Activated CD4-positive, alpha-beta T cell treated with anti-CD3 and anti-CD28 coated beads, Interleukin-2, amount 10 ng/mL, durations not matched to agents 24 days and 14 days (primary cell): Measurements from ENCODE around the gene MGST2. TPM values are rescaled to one million over a fixed set of nuclear protein-coding genes. Genes with fewer than 3 reads are reported as not detected.
"Not testable (repeated sequence)": the region's sequence is repeated elsewhere in the genome, so short reads cannot be mapped to it uniquely, and the experiment has no call there.

ENCODE experiments used
- DNase-seq: peaks from one replicate; pipeline ENCODE4 v3.0.0; 2022
- H3K27ac Mint-ChIP-seq: one replicate; pipeline ENCODE4 v1.8.0; 2022; ENCODE audit warnings: mild to moderate bottlenecking, mixed read lengths
- H3K27me3 Mint-ChIP-seq: one replicate; pipeline ENCODE4 v1.8.0; 2022; ENCODE audit warnings: mixed read lengths
- H3K36me3 Mint-ChIP-seq: one replicate; pipeline ENCODE4 v1.8.0; 2022; ENCODE audit warnings: low read depth, mild to moderate bottlenecking, mixed read lengths
- H3K4me1 Mint-ChIP-seq: one replicate; pipeline ENCODE4 v1.8.0; 2021; ENCODE audit warnings: mixed read lengths
- H3K4me3 Mint-ChIP-seq: one replicate; pipeline ENCODE4 v1.8.0; 2022; ENCODE audit warnings: mild to moderate bottlenecking, moderate library complexity, mixed read lengths
- H3K9me3 Mint-ChIP-seq: one replicate; pipeline ENCODE4 v1.8.0; 2021; ENCODE audit warnings: mixed read lengths
- intact Hi-C: fragments of 100-400 bp; cut with micrococcal nuclease; formaldehyde crosslinking; loops from one replicate; pipeline ENCODE4 v1.15.1; 2023
- total RNA-seq: library from RNA; stranded (reverse); gene quantifications from 2 replicates; pipeline ENCODE4 v1.2.3, GENCODE V29; 2022

Gene MGST2
- total RNA-seq, 1 donor from 2014 or later: 26.5 TPM

DNA sequence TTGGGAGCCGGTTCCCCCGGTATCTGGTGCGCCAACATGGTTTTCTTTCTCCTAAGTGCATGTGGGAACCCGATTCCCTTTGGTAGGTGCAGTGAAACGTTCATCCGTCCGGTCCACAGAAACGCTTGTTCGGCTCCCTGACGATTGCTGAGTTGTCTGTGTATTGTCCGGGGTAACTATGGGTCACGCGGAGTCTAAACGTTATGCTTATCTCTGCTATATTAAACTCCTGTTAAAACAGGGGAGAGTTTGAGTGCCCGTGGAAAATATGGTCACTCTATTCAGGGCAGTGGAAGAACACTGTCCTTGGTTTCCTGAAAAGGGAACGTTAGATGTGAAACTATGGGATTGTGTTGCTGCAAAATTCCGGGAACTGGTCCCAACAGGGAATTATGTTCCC lies 32.4 kb upstream of the MGST2 start:
- no peak for DNase-seq
- Mint-ChIP-seq H3K27ac (no peak overlapping the region), H3K27me3 (peaks cover 34% of the 10 kb centered on the region), H3K4me1 (no peaks in the 10 kb centered on the region), H3K36me3 (no peaks in the 10 kb centered on the region), H3K4me3 (no peak overlapping the region), H3K9me3 (peaks cover 6% of the 10 kb centered on the region)
- intact Hi-C loops: no loop called here

DNA sequence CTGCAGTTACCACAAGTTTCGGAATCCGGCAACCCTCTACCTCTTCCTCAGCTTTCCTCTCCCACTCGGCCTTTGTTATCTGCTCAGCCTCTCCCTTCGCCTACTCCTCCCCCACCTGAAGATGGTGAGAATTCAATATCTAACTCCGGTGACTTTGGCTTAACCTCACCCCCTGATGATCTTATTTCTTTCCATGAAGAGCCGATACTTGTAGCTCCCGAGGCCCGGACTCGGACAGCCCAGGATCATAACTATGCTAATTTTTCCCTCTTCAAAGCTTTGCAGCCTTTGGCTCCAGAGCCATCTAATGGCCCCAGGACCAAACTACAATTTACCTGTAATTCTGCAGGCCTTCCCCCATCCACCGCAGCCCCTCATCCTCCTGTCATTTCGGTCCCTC lies 32.0 kb upstream of the MGST2 start:
- Mint-ChIP-seq H3K27me3 (peaks cover 32% of the 10 kb centered on the region), H3K4me3 (no peak overlapping the region), H3K27ac (no peak overlapping the region), H3K36me3 (no peaks in the 10 kb centered on the region), H3K4me1 (no peaks in the 10 kb centered on the region), H3K9me3 (peaks cover 6% of the 10 kb centered on the region)
- intact Hi-C loops: no loop called here
- DNase-seq: no peak

DNA sequence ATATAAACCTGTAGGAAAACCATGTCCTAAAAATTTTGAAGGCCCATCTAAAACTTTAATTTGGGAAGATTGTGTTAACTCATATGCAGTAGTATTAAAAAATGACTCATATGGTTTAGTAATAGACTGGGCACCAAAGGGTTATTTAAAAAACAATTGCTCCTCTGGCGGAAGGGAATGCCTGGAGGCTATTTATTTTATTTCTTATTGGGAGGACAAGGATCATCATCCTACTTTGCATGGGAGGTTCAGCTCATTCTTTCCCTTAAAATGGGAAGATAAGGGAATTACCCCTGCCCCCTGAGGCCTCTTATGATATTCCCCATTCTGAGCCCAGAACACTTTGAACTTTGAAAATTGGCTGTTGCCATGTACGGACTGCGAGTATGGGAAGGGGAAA lies 29.7 kb upstream of the MGST2 start:
- Mint-ChIP-seq H3K9me3 (peaks cover 6% of the 10 kb centered on the region), H3K4me3 (no peak overlapping the region), H3K36me3 (no peaks in the 10 kb centered on the region), H3K27ac (no peak overlapping the region), H3K4me1 (no peaks in the 10 kb centered on the region), H3K27me3 (peaks cover 21% of the 10 kb centered on the region)
- intact Hi-C loops: no loop called here
- no peak for DNase-seq

DNA sequence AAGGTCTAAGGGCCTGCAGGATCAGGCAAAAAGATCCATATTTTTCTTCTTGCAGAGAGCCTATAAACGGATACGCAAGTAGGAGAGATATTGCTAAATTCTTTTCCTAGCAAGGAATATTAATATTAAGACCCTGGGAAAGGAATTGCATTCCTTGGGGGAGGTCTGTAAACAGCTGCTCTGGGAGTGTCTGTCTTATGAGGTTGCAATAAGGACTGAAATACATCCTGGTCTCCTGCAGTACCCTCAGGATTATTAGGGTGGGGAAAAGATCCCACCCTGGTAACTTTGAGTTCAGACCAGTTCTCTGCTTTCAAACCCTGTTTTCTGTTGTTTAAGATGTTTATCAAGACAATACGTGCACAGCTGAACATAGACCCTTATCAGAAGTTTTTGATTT lies 27.3 kb upstream of the MGST2 start:
- H3K27ac Mint-ChIP-seq, H3K4me3 Mint-ChIP-seq, intact Hi-C loops, H3K36me3 Mint-ChIP-seq, H3K4me1 Mint-ChIP-seq, H3K9me3 Mint-ChIP-seq, DNase-seq: not testable (repeated sequence)
- peaks cover 12% of the 10 kb centered on the region for H3K27me3 Mint-ChIP-seq

DNA sequence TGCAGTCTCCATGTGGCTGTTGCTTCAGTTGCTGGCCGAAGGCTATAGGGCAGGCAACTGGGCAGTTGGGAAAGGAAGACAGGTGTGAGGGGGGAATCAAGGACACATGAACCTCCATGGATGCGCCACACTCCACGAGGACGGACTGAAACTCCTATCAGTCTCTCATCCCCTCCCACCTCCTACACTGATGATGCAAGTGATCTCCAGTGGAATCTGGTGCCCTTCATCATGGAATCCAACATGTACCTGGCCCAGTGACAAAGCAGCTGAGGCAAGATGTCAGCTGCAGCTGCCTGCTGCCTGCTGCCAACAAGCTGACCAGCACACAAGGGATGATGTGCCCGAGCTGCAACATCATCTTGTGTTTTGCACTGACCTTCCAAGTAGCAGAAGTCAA lies 26.0 kb upstream of the MGST2 start:
- Mint-ChIP-seq H3K9me3 (peaks cover 6% of the 10 kb centered on the region), H3K4me1 (no peaks in the 10 kb centered on the region), H3K27me3 (peaks cover 10% of the 10 kb centered on the region), H3K27ac (no peak overlapping the region), H3K36me3 (no peaks in the 10 kb centered on the region), H3K4me3 (no peak overlapping the region)
- DNase-seq: no peak
- intact Hi-C loops: no loop called here

DNA sequence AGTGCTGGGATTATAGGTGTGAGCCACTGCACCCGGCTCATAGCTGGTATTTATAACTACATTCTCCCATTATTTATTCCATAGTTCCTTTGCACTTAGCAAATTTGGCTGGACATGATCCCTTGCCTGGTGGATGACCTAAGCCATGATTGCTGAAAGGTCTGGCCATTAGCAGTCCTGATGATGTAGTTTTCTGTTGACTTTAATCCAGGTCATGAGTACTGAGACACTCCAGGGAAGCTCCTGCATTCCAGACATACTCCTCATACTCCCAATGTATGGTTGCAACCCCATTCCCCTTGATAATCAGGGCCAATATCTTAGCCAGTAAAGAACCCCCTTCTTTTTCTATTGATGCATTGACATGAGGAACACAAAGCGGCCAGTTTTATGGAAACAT lies 24.4 kb upstream of the MGST2 start:
- Mint-ChIP-seq H3K4me3 (no peak overlapping the region), H3K4me1 (no peaks in the 10 kb centered on the region), H3K9me3 (peaks cover 6% of the 10 kb centered on the region), H3K27me3 (peaks cover 4% of the 10 kb centered on the region), H3K27ac (no peak overlapping the region), H3K36me3 (no peaks in the 10 kb centered on the region)
- no peak for DNase-seq
- intact Hi-C loops: no loop called here

DNA sequence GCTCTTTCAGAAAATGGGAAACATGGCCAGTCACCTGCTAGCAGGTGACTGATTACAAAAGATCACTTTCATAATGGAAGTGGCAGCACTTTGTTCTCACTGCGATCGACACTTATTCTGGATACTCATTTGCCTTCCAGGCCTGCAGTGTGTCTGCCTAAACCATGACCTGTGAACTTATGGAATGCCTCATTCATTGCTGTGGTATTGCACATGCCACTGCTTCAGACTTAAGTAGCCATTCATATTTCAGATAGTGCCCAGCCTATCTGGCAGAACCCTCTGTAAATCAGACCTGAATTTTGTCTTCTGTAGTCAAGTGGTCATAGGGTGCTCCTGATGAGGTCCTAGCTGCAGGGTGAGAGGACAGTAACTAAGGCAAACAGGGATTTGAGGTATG lies 23.3 kb upstream of the MGST2 start:
- no peaks in the 10 kb centered on the region for H3K36me3 Mint-ChIP-seq
- H3K27ac Mint-ChIP-seq: no peak overlapping the region
- peaks cover 4% of the 10 kb centered on the region for H3K27me3 Mint-ChIP-seq
- peaks cover 4% of the 10 kb centered on the region for H3K9me3 Mint-ChIP-seq
- H3K4me3 Mint-ChIP-seq: no peak overlapping the region
- H3K4me1 Mint-ChIP-seq: no peaks in the 10 kb centered on the region
- DNase-seq: no peak
- intact Hi-C loops: no loop called here

DNA sequence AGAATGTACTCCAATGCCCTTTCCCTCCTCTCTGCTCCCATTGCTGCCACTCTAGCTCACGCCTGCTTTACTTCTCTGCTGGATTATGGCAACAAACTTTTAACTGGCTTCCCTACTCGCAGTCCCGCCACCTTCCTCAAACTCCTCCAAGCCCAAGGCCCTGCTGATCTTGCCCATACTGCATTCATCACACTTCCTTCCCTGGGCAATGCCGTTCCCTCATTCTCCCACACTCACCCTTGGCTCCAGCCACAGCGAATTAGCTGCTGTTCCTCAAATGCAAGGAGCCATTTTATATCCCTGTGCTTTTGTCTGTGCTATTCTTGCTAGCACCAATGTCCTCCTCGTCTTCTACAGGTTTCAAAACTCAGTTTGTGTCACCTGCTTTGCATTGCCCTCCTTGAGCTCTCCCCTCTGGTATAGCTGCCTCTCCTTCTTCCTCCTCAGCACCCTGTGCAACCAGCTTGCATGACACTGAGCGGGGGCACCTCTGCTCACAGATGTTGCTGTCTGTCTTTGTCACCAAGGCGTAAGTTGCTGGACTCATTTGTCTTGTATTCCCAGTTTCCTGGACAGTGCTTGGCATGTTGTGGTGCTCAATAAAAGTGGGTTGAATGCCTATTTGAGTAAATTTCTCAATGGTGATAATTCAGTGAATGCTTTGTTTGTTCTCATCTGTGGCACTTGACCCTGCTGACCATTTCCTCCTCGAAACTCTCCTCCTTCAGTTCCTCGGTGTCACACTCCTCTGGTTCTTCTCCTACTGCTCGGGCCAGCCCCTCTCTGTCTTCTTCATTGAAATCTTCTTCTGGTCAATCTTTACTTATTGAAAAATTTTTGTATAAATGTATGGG lies 22.4 kb upstream of the MGST2 start:
- Mint-ChIP-seq H3K4me1 (no peaks in the 10 kb centered on the region), H3K4me3 (no peak overlapping the region), H3K27ac (no peak overlapping the region), H3K36me3 (no peaks in the 10 kb centered on the region), H3K27me3 (peaks cover 3% of the 10 kb centered on the region), H3K9me3 (no peaks in the 10 kb centered on the region)
- no peak for DNase-seq
- intact Hi-C loops: no loop called here

DNA sequence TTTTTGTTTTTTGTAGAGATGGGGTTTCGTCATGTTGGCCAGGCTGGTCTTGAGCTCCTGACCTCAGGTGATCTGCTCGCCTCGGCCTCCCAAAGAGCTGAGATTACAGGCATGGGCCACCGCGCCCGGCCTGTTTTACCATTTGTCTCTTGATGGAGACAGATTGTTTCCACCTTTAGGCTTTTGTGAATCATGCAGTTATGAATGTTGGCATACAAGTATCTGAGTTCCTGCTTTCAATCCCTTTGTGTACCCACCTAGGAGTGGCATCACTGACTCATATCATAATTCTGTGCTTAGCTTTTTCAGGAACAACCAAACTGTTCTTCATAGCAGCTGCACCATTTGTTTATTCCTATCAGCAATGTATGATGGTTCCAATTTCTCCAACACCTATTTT lies 20.2 kb upstream of the MGST2 start:
- intact Hi-C loops: no loop called here
- H3K4me3 Mint-ChIP-seq: no peak overlapping the region
- H3K9me3 Mint-ChIP-seq: no peaks in the 10 kb centered on the region
- H3K27me3 Mint-ChIP-seq: peaks cover 3% of the 10 kb centered on the region
- no peak for DNase-seq
- no peak overlapping the region for H3K27ac Mint-ChIP-seq
- no peaks in the 10 kb centered on the region for H3K36me3 Mint-ChIP-seq
- H3K4me1 Mint-ChIP-seq: no peaks in the 10 kb centered on the region

DNA sequence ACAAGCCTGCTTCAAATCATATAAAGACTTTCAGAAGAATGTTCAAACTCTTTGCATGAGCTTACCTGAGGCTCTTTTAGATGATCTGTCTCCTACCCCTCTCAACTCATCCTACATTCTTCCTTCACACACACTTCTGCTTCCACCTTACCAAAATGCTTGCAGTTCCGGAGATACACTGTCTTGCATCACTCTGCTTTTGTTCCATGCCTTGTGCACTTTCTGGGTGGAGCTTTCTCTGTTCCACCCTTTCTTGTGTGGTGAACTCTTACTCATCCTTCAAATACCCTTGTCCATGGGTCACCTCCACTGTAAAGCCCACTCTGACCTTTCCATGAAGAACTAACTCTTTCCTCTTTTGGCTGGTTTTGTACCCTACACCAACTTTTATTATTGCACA lies 18.4 kb upstream of the MGST2 start:
- Mint-ChIP-seq H3K27ac (no peak overlapping the region), H3K4me1 (peaks cover 8% of the 10 kb centered on the region), H3K27me3 (peaks cover 3% of the 10 kb centered on the region), H3K36me3 (no peaks in the 10 kb centered on the region), H3K4me3 (no peak overlapping the region), H3K9me3 (no peaks in the 10 kb centered on the region)
- no peak for DNase-seq
- intact Hi-C loops: no loop called here

DNA sequence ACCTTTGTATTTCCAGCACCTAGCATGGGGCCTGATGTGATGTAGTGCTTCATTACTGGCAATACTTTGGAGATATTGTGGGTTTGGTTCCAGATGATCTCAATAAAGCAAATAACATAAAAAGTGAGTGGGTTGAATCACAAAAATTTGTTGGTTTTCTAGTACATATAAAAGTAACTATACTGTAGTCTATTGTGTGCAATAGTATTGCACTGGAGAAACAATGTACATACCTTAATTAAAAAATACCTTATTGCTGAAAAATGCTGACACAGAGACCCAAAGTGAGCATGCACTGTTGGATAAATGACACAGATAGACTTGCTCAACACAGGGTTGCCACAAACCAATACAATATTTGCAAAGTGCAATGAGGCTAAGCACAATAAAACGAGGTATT lies 17.7 kb upstream of the MGST2 start:
- Mint-ChIP-seq H3K36me3 (no peaks in the 10 kb centered on the region), H3K27ac (no peak overlapping the region)
- intact Hi-C loops: no loop called here

DNA sequence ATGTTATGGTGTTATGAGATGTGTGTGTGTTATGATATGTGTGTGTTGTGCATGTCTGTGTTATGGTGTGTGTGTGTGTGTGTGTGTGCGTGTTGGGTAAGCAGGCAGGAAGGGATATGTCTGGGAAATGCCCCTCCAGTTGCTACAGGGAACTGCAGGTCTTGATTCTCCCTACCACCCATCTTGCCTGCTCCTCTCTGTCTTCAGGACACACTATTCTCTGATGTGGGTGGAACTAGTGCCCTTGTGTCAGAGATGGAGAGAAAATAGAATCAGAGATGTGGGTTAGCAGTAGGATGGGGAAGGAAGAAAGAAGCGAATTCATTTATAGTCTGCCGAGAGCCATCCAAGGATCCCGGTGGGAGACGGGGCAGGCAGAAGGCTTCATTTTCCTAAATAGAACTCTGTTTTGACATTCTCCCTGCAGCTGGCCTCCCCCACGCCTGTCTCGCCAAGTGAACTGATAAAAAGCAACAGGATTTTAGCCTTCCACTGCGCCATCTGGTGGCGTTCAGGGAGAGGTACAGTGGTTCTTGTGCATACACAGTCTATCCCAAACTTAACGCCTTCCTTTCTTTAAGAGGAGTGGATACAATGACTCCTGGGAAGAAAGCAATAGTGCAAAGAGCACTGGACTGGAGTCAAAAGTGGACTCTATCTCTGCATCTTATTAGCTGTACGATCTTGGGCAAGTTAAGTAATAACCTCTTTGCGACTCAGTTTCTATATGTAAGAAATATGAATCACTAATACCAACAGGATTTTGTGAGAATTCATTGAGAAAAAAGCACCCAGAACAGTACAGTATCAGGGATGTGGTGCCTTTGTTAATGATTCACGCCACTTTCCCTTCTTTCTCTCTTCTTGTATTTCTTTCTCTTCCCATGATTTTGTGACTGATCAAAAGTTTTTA lies 14.1 kb upstream of the MGST2 start:
- H3K9me3 Mint-ChIP-seq: no peaks in the 10 kb centered on the region
- no peak overlapping the region for H3K4me3 Mint-ChIP-seq
- H3K4me1 Mint-ChIP-seq: peaks cover 10% of the 10 kb centered on the region
- DNase-seq: peak; percentile 88
- H3K36me3 Mint-ChIP-seq: no peaks in the 10 kb centered on the region
- intact Hi-C loops: loop anchor here (1.0 to 10.0 kb wide), 7 partner anchors 48 to 637 kb away; partner anchors contain the start of genes NAA15, NDUFC1, NOCT and SETD7
- no peak overlapping the region for H3K27ac Mint-ChIP-seq
- H3K27me3 Mint-ChIP-seq: peaks cover 5% of the 10 kb centered on the region

More for the DNA sequence above, 17.7 kb upstream of the MGST2 start:
- peaks cover 5% of the 10 kb centered on the region for H3K27me3 Mint-ChIP-seq
- no peaks in the 10 kb centered on the region for H3K9me3 Mint-ChIP-seq
- H3K4me3 Mint-ChIP-seq: no peak overlapping the region
- H3K4me1 Mint-ChIP-seq: peaks cover 8% of the 10 kb centered on the region
- DNase-seq: no peak

DNA sequence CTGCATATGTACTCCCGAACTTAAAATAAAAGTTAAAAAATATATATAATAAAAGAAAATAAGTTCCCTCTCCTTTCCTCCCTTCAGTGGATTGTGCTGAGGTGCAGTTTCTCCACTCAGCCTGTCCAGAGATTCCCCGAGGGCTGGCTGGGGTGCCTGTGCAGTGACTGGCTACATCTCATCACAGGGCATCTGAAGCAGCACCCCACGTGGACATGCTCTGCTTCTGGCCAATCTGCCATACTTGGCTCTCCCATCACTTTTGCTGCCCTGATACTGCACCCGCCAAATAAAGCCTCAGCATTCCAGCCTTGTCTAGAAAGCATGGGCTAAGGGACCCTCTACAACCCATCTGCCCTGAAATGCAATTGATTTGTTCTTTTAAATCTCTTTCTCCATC lies 11.1 kb upstream of the MGST2 start:
- Mint-ChIP-seq H3K27ac (no peak overlapping the region), H3K4me1 (peaks cover 29% of the 10 kb centered on the region), H3K27me3 (peaks cover 5% of the 10 kb centered on the region), H3K4me3 (no peak overlapping the region), H3K36me3 (no peaks in the 10 kb centered on the region), H3K9me3 (no peaks in the 10 kb centered on the region)
- no peak for DNase-seq
- intact Hi-C loops: loop anchor here (5.0 to 10.0 kb wide), 4 partner anchors 157 to 640 kb away; partner anchors contain the start of genes NAA15, NDUFC1 and NOCT

DNA sequence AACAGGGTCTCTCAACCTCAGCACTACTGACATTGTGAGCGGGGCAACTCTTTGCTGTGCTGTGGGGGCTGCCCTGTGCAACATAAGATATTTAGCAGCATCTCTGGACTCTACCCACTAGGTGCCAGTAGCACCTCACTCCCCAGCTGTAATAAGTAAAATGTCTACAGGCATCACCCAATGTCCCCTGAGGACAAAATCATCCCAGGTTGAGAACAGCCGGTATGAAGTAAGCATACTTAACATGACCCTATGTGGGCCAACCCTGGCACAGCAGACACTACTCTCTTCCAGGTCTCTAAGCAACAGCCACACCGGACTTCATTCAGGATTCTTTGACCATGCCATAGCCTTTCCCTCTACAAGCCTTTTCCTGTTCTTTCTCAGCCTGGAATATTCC lies 10.5 kb upstream of the MGST2 start:
- Mint-ChIP-seq H3K36me3 (no peaks in the 10 kb centered on the region), H3K27me3 (peaks cover 5% of the 10 kb centered on the region), H3K4me3 (no peak overlapping the region), H3K4me1 (peaks cover 31% of the 10 kb centered on the region), H3K9me3 (no peaks in the 10 kb centered on the region), H3K27ac (no peak overlapping the region)
- intact Hi-C loops: loop anchor here (1.0 to 10.0 kb wide), 7 partner anchors 204 to 717 kb away; partner anchors contain the start of genes ELF2, NAA15, NDUFC1 and NOCT
- DNase-seq: peak; percentile 75
